GM18909 (cell line): ENCODE data around the gene PPIG.
"Not testable (repeated sequence)": the region's sequence is repeated elsewhere in the genome, so short reads cannot be mapped to it uniquely, and the experiment has no call there.

ENCODE experiments used
- ATAC-seq: cut with Tn5 transposase; IDR thresholded peaks from one replicate; pipeline ENCODE4 v1.9.1; 2021; ENCODE audit warnings: mild to moderate bottlenecking; ENCODE audit not compliant: unreplicated experiment, poor library complexity

PPIG gene

GRCh38 chr2:169585673-169586072, 1.5 kb downstream of the PPIG start:
- ATAC-seq = no peak

- ATAC-seq = no peak
Measured at GRCh38 chr2:169590804-169591203, 6.7 kb downstream of the PPIG start.

- ATAC-seq = not testable (repeated sequence)
Measured at GRCh38 chr2:169596546-169596945, 12.4 kb downstream of the PPIG start.

GRCh38 chr2:169598982-169599381, 14.8 kb downstream of the PPIG start:
- no peak for ATAC-seq

GRCh38 chr2:169599568-169599967, 15.4 kb downstream of the PPIG start:
- no peak for ATAC-seq

- no peak for ATAC-seq
Measured at GRCh38 chr2:169609264-169609663, 25.1 kb downstream of the PPIG start.

GRCh38 chr2:169613876-169614275, 29.7 kb downstream of the PPIG start:
- no peak for ATAC-seq

- not testable (repeated sequence) for ATAC-seq
Measured at GRCh38 chr2:169615982-169616381, 31.8 kb downstream of the PPIG start.

- ATAC-seq = no peak
Measured at GRCh38 chr2:169619946-169620345, 35.8 kb downstream of the PPIG start.

- ATAC-seq = no peak
Measured at GRCh38 chr2:169620509-169620908, 36.4 kb downstream of the PPIG start.

GRCh38 chr2:169623235-169623634, 39.1 kb downstream of the PPIG start:
- no peak for ATAC-seq

GRCh38 chr2:169625781-169626180, 41.6 kb downstream of the PPIG start:
- ATAC-seq = no peak

- no peak for ATAC-seq
Measured at GRCh38 chr2:169636440-169637097, 52.4 kb downstream of the PPIG start.

- no peak for ATAC-seq
Measured at GRCh38 chr2:169637620-169638019, 53.5 kb downstream of the PPIG start.

- no peak for ATAC-seq
Measured at GRCh38 chr2:169640104-169640503, 56.0 kb downstream of the PPIG start.

GRCh38 chr2:169641464-169641863, 57.3 kb downstream of the PPIG start:
- ATAC-seq = no peak

GRCh38 chr2:169644173-169644572, 60.0 kb downstream of the PPIG start:
- no peak for ATAC-seq

GRCh38 chr2:169647496-169647895, 63.3 kb downstream of the PPIG start:
- ATAC-seq = no peak

- no peak for ATAC-seq
Measured at GRCh38 chr2:169649278-169649677, 65.1 kb downstream of the PPIG start.

- no peak for ATAC-seq
Measured at GRCh38 chr2:169653636-169654035, 69.5 kb downstream of the PPIG start.

GRCh38 chr2:169656164-169656563, 72.0 kb downstream of the PPIG start:
- ATAC-seq = no peak

- ATAC-seq = no peak
Measured at GRCh38 chr2:169658877-169659276, 74.7 kb downstream of the PPIG start.

- no peak for ATAC-seq
Measured at GRCh38 chr2:169659320-169659719, 75.2 kb downstream of the PPIG start.
